HepG2 (cell line): ENCODE measurements around the gene THAP5. TPM values are rescaled to one million over a fixed set of nuclear protein-coding genes. Genes with fewer than 3 reads are reported as not detected.

ENCODE experiments used
- ARNT ChIP-seq: fragments of 450-650 bp; IDR thresholded peaks from 2 replicates; pipeline ENCODE4 v1.6.1; 2017
- ASH2L ChIP-seq: fragments of 300-600, 200-600 bp; sonication (generic); IDR thresholded peaks from 2 replicates; pipeline ENCODE4 v1.7.0; 2017; ENCODE audit warnings: low read depth, mild to moderate bottlenecking, moderate library complexity, mixed read lengths, low read length; ENCODE audit not compliant: insufficient read length
- CREB1 ChIP-seq, 2 experiments: fragments of 450-650 bp in 1 of 2; IDR thresholded peaks; 2 replicates each; pipeline ENCODE4 v1.6.1; 2016 to 2017; ENCODE audit warnings: control low read depth in 1 of 2, mild to moderate bottlenecking in 1 of 2, missing compliant biosample characterization in 1 of 2, missing genetic modification characterization in 1 of 2
- HDAC1 ChIP-seq: sonication (generic); formaldehyde crosslinking; IDR thresholded peaks from 2 replicates; pipeline ENCODE4 v1.5.1; 2020; ENCODE audit warnings: mild to moderate bottlenecking, missing genetic modification reagents
- HIVEP1 ChIP-seq: sonication (generic); formaldehyde crosslinking; IDR thresholded peaks from 2 replicates; pipeline ENCODE4 v1.4.0; 2020; ENCODE audit warnings: mild to moderate bottlenecking, missing genetic modification reagents
- MAFF ChIP-seq: IDR thresholded peaks from 2 replicates; pipeline ENCODE4 v1.6.1; 2011; ENCODE audit warnings: low read depth, low read length, improper control_type of control experiment
- NAIF1 ChIP-seq: sonication (generic); formaldehyde crosslinking; IDR thresholded peaks from 2 replicates; pipeline ENCODE4 v1.5.0; 2020; ENCODE audit warnings: mild to moderate bottlenecking, missing genetic modification reagents, borderline replicate concordance
- NFATC3 ChIP-seq: sonication (generic); formaldehyde crosslinking; IDR thresholded peaks from 2 replicates; pipeline ENCODE4 v1.5.1; 2020; ENCODE audit warnings: mild to moderate bottlenecking, missing genetic modification reagents
- RBM39 ChIP-seq: fragments of 200-400 bp; formaldehyde crosslinking; IDR thresholded peaks from one replicate; pipeline ENCODE4 v1.6.1; 2018; ENCODE audit warnings: antibody characterized with exemption, mild to moderate bottlenecking, low read depth, low read length; ENCODE audit not compliant: poor library complexity, severe bottlenecking
- SAFB2 ChIP-seq: sonication (generic); formaldehyde crosslinking; IDR thresholded peaks from 2 replicates; pipeline ENCODE4 v1.5.1; 2020; ENCODE audit warnings: missing genetic modification reagents, low read depth, mild to moderate bottlenecking, borderline replicate concordance
- ZNF136 ChIP-seq: sonication (generic); formaldehyde crosslinking; IDR thresholded peaks from 2 replicates; pipeline ENCODE4 v1.8.1; 2022; ENCODE audit warnings: low read depth, mild to moderate bottlenecking, moderate library complexity, missing genetic modification reagents
- ZNF556 ChIP-seq: sonication (generic); formaldehyde crosslinking; IDR thresholded peaks from 2 replicates; pipeline ENCODE4 v1.4.0; 2020; ENCODE audit warnings: mild to moderate bottlenecking, missing genetic modification reagents, borderline replicate concordance
- ZSCAN25 ChIP-seq: sonication (generic); formaldehyde crosslinking; IDR thresholded peaks from 2 replicates; pipeline ENCODE4 v1.8.0; 2022; ENCODE audit warnings: mild to moderate bottlenecking, missing genetic modification reagents
- polyA plus RNA-seq, 8 experiments: library from polyadenylated mRNA; depleted of rRNA in 3 of 8; stranded (reverse) in 7 of 8; unstranded in 1 of 8; fragments of >200 nt; fragmentation: Illumina TruSeq in 4 of 8; extraction: Trizol in 4 of 8; gene quantifications; 2 replicates each; pipeline versions ENCODE4 v1.2.1 to v1.2.3, GENCODE V29; 2011 to 2016; ENCODE audit warnings: low read depth in 4 of 8, missing spikeins in 1 of 8, mixed read lengths in 1 of 8; ENCODE audit not compliant: insufficient read depth in 1 of 8
- total RNA-seq, 5 experiments: library from RNA; depleted of rRNA; stranded (reverse); fragments of >200 nt; fragmentation: Illumina TruSeq; extraction: Trizol; gene quantifications; 2 replicates each; pipeline ENCODE4 v1.2.3, GENCODE V29; 2016; ENCODE audit warnings: low read depth in 1 of 5
- TF ChIP-seq, protein P1 (sequence below): sonication (generic); formaldehyde crosslinking; IDR thresholded peaks from 2 replicates; pipeline ENCODE4 v1.8.0; 2022; ENCODE audit warnings: missing genetic modification reagents, low read depth, mild to moderate bottlenecking, borderline replicate concordance
- TF ChIP-seq, protein P2 (sequence below): sonication (generic); formaldehyde crosslinking; conservative IDR thresholded peaks from 2 replicates; pipeline ENCODE4 v1.8.0; 2022; ENCODE audit warnings: low read depth, missing genetic modification reagents
- TF ChIP-seq, protein P3 (sequence below): sonication (generic); formaldehyde crosslinking; IDR thresholded peaks from 2 replicates; pipeline ENCODE4 v1.5.1; 2020; ENCODE audit warnings: missing genetic modification reagents, mild to moderate bottlenecking, borderline replicate concordance
- TF ChIP-seq, protein P4 (sequence below), 2 experiments: sonication (generic) in 1 of 2; formaldehyde crosslinking in 1 of 2; IDR thresholded peaks; 2 replicates each; pipeline versions ENCODE4 v1.6.1 to v1.9.0; 2014 to 2022; ENCODE audit warnings: antibody characterized with exemption in 1 of 2, borderline replicate concordance in 1 of 2, inconsistent platforms in 1 of 2, low read depth in 1 of 2, missing genetic modification reagents in 1 of 2

The THAP5 gene
- total and polyA plus RNA-seq, 2 of the 13 experiments (the other 11 are each of a cell fraction or from before 2014, with no cell fraction given), result 3.6 to 11.8 TPM

DNA sequence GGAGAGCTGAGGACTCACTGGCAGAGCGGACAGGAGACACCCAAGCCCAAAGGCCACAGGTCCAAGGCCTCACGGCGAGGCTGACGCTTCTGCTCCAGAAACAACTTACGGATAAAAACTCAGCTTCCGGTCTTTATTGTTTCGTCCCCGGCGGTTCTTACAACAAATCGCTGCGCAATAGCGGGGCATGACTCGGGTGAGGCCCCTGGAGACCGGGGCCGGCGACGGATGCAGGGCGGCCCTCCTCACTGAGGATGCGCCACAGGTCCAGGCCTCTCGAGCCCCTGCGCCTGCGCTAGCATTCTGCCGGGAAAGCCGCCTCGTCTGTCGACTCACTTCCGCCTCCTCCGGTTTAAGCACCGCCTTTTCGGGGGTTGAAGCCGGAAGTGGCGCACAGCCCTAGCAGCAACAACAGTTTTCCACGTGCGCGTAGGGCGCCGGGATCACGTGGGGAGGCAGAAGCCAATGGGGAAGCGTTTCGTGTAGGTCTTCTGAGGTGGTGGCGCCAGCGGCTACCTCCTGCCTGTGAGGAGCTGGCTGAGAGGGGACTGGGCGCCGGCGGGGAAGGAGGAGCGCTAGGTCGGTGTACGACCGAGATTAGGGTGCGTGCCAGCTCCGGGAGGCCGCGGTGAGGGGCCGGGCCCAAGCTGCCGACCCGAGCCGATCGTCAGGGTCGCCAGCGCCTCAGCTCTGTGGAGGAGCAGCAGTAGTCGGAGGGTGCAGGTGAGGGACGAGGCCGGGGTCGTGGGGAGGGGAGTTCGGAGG, at the start of gene THAP5, which contains the start of gene DNAJB9 (continued):
- no peak for TF ChIP-seq MAFF
- TF ChIP-seq NAIF1 (CRISPR knock-in tag), result peak; percentile 64; the same call in 1 of the 2 replicates
- peak; percentile 31; the same call in 1 of the 2 replicates for TF ChIP-seq SAFB2 (CRISPR knock-in tag)
- peak; percentile 93 for TF ChIP-seq HIVEP1 (CRISPR knock-in tag)
- no peak for TF ChIP-seq NFATC3 (CRISPR knock-in tag)
- peak; percentile 94 for TF ChIP-seq ZNF136 (CRISPR knock-in tag)
- TF ChIP-seq, protein P1, sequence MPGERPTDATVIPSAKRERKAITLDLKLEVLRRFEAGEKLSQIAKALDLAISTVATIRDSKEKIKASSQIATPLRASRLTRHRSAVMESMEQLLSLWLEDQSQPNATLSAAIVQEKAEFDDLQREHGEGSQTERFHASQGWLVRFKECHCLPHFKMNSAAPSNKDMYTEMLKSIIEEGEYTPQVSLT, result no peak
- TF ChIP-seq, protein P2, sequence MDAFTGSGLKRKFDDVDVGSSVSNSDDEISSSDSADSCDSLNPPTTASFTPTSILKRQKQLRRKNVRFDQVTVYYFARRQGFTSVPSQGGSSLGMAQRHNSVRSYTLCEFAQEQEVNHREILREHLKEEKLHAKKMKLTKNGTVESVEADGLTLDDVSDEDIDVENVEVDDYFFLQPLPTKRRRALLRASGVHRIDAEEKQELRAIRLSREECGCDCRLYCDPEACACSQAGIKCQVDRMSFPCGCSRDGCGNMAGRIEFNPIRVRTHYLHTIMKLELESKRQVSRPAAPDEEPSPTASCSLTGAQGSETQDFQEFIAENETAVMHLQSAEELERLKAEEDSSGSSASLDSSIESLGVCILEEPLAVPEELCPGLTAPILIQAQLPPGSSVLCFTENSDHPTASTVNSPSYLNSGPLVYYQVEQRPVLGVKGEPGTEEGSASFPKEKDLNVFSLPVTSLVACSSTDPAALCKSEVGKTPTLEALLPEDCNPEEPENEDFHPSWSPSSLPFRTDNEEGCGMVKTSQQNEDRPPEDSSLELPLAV (CRISPR knock-in tag), result no peak
- TF ChIP-seq, protein P3, sequence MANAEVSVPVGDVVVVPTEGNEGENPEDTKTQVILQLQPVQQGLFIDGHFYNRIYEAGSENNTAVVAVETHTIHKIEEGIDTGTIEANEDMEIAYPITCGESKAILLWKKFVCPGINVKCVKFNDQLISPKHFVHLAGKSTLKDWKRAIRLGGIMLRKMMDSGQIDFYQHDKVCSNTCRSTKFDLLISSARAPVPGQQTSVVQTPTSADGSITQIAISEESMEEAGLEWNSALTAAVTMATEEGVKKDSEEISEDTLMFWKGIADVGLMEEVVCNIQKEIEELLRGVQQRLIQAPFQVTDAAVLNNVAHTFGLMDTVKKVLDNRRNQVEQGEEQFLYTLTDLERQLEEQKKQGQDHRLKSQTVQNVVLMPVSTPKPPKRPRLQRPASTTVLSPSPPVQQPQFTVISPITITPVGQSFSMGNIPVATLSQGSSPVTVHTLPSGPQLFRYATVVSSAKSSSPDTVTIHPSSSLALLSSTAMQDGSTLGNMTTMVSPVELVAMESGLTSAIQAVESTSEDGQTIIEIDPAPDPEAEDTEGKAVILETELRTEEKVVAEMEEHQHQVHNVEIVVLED (CRISPR knock-in tag), result peak; percentile 92
- TF ChIP-seq ASH2L, result peak; percentile 90
- no peak for TF ChIP-seq ARNT
- peak; percentile 98 for TF ChIP-seq HDAC1 (CRISPR knock-in tag)
- TF ChIP-seq RBM39, result no peak
- peak; percentile 8; the same call in 1 of the 2 replicates for TF ChIP-seq ZSCAN25
- TF ChIP-seq ZNF556, result peak; percentile 80; the same call in 1 of the 2 replicates
- TF ChIP-seq CREB1 (IDR thresholded peaks at IDR 0.05), result peak; percentile 88
- peak; percentile 95 for TF ChIP-seq CREB1 (CRISPR knock-in tag; IDR thresholded peaks at IDR 0.05)
- TF ChIP-seq, protein P4, sequence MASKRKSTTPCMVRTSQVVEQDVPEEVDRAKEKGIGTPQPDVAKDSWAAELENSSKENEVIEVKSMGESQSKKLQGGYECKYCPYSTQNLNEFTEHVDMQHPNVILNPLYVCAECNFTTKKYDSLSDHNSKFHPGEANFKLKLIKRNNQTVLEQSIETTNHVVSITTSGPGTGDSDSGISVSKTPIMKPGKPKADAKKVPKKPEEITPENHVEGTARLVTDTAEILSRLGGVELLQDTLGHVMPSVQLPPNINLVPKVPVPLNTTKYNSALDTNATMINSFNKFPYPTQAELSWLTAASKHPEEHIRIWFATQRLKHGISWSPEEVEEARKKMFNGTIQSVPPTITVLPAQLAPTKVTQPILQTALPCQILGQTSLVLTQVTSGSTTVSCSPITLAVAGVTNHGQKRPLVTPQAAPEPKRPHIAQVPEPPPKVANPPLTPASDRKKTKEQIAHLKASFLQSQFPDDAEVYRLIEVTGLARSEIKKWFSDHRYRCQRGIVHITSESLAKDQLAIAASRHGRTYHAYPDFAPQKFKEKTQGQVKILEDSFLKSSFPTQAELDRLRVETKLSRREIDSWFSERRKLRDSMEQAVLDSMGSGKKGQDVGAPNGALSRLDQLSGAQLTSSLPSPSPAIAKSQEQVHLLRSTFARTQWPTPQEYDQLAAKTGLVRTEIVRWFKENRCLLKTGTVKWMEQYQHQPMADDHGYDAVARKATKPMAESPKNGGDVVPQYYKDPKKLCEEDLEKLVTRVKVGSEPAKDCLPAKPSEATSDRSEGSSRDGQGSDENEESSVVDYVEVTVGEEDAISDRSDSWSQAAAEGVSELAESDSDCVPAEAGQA (IDR thresholded peaks at IDR 0.05; ENCODE audit: low read depth), result 0 out of 2 replicates have a peak, but pooled peaks have one; percentile 66
- TF ChIP-seq, protein P4 (CRISPR knock-in tag; IDR thresholded peaks at IDR 0.05; ENCODE audit: borderline replicate concordance), result peak; percentile 74; the same call in 1 of the 2 replicates
